ENCODE results near the gene TMEM232.

TMEM232 gene

DNA sequence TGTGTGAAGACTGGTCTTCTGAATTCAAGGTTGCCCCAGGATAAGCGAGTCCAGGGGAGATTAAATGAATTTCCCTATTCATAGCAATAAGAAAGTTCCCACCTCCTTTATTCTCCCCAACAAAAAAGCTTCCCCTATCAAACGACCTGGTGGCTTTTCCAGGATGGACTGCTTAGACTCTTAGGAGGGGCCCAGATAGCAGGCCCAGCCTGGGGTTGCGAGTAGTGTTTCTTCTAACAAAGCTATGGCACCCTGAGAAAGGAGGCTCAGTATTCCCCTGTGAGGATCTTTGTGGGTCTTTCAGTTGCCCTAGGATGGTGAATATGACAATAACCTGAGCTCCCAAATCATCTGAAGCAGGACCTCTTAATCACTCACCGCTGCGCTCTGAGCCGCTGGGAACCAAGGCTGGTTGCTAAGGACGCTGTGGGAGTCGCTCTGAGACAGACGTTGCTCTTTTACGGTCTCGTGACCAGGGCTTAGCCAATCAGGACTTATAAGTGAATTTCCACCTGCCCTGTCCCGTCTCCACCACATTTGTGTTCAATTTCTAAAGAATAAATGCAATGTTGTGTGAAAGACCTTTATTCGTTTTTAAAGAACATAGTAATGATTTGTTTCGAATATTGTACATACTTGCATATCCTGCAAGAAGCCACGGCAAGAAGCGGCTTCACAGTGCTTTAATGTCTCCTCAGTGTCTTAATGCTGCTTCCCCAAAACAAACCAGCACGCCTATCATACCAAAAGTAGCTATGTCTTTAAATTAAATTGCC lies at the start of gene TMEM232:
TMEM232 (minus strand) TSS at position 423 of the 776 bp plus-strand sequence. CDS start 59,319 bp downstream, outside the sequence.
- peak; percentile 43 for DNase-seq (ENCODE audit: insufficient read length, low spot score)
- no peak for TF ChIP-seq POLR2A (IDR thresholded peaks at IDR 0.05; ENCODE audit: low read depth, low read length)
- peak; percentile 84 for FAIRE-seq

DNA sequence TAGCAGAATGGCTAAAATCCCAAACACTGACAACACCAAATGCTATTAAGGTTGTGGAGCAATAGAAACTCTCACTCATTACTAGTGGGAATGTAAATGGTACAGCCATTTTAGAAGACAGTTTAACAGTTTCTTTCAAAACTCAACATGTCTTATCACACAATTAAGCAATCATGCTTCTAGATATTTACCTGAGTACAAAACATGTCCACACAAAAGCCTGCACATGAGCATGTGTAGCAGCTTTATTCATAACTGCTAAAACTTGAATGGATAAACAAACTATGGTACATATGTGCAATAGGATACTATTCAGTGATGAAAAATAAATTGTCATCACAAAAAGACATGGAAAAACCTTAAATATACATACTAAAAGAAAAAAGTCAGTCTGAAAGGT lies 43.8 kb upstream of the TMEM232 start:
- no peak for DNase-seq (ENCODE audit: insufficient read length, low spot score)
- FAIRE-seq, result no peak
- TF ChIP-seq POLR2A (IDR thresholded peaks at IDR 0.05; ENCODE audit: low read depth, low read length), result no peak

DNA sequence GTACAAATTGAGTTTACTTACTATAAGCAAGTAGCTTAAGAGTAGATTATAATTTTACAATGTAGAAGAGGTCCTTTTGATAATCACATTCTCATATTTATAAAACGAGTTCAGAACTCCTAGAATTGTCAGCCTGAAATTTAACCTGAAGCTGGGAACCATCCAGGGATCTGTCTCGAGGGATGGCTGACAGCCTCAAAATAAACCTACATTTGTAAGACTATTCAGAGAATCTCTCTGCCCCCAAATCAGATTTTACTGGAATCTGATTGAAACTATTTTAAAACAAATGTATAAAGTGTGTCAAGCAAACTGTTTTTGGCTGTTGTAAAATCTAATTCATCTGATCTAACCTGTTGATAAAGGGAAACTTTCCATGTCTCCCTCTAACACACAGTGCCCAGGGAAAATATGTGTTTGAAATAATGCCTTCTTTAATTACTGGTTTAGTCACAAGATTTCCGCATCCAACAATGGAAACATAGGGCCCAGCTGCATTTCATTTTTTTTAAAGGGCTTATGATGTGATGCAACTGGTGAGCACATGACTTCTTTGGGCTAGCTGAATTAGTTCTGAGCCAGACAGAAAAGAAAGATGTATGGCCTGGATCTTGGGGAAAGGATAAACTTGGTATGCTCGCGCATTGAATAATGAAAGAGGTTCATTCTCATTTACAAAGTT lies 42.7 kb upstream of the TMEM232 start:
- FAIRE-seq (no peak), DNase-seq (ENCODE audit: insufficient read length, low spot score) (no peak)
- TF ChIP-seq POLR2A (IDR thresholded peaks at IDR 0.05; ENCODE audit: low read depth, low read length), result no peak

DNA sequence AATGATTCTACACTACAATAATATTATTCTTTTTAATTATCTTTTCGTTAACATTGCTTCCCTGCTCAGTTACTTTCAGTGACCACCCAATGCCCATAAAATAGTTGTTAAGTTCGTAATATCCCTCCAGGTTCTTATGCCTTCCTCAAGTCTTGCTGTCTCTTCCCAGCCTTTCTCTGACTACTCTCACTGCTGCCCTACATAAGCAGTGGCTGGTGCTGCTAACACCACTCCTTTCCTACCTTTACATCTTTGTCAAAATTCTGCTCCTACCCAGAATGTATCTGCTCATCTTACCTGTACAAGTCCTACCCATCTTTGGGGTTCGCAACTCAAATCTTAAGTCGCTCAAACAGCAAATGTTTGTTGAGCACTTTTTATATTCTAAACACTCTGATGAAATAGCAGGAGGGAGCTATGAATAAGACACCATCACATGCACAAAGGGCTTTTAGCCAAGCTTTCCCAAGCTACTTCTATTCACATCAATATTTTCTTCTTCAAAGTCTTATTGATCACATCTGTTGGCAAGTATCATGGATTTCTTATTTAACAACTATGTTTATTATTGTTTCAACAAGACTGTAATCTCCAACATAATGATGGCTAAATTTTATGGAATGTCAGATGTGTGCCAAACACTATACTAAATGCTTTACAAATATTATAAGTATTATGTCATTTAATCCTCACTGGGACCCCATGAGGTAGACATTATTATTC lies 41.8 kb upstream of the TMEM232 start:
- DNase-seq (ENCODE audit: insufficient read length, low spot score) (no peak), FAIRE-seq (no peak)
- TF ChIP-seq POLR2A (IDR thresholded peaks at IDR 0.05; ENCODE audit: low read depth, low read length), result no peak

DNA sequence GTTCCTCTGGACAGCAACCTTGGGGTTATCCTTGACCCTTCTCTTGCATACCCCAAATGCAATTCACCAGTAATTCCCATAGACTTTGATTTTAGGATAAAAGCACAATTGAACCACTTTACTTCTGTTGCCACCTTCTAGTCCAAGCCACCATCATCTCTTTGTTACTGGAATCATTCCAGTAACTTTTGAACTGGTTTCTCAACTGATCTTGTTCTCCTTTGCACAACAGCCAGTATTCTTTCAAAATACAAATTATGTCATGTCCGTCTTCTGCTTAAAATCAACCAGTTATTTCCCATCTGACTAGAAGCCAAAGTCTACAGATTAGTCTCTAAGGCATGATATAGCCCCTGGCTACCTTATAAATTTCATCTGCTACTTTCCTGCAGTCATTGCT lies 33.7 kb upstream of the TMEM232 start:
- FAIRE-seq, result no peak
- no peak for DNase-seq (ENCODE audit: insufficient read length, low spot score)
- TF ChIP-seq POLR2A (IDR thresholded peaks at IDR 0.05; ENCODE audit: low read depth, low read length), result no peak

DNA sequence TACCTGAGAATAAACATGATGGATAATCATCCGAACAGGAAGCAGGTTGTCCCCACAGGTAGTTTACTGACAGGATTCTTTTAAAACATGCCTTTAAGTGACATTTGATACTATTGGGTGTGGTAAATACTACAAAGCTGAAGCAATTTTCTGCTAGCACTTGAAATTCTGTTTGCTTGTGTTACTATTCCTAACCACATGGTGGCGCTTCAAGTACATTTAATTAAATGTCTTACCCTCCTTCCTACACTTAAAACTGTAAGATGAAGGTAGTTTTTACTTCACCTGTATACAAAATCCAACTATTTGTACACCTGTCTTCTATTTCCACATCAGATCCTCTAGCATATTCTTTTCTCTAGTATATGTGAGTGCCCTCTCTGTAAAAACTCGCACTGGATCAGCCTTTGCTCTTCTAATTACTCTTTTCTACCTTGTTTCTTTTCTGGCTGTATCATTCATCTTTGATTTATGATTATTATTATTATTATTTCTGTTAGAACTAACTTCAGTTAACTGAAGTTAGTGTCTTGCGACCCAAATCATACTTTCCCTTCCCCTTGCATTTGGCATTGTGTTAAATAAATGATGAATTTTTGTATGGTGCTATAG lies 30.8 kb upstream of the TMEM232 start:
- FAIRE-seq, result peak; percentile 50
- no peak for DNase-seq (ENCODE audit: insufficient read length, low spot score)
- no peak for TF ChIP-seq POLR2A (IDR thresholded peaks at IDR 0.05; ENCODE audit: low read depth, low read length)

DNA sequence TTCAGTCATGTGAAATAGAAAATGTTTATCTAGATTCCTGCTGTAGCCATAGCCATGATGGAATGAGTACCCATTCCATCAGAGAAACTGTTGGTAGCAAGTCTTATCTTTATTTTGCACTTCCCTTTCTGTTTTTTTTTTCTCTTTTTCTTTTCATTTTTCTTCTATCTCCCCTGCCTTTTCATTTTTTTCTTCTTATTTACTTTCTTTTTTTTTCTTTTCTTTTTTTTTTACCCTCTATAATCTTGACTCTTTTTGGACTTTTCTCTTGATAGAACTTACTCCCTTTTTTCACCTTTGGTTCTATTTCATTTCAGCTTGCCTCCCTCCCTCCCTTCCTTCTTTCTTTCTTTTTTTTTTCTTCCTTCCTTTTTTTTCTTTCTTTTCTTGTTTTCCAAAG lies 27.7 kb upstream of the TMEM232 start:
- DNase-seq (ENCODE audit: insufficient read length, low spot score), result no peak
- no peak for FAIRE-seq
- TF ChIP-seq POLR2A (IDR thresholded peaks at IDR 0.05; ENCODE audit: low read depth, low read length), result no peak

DNA sequence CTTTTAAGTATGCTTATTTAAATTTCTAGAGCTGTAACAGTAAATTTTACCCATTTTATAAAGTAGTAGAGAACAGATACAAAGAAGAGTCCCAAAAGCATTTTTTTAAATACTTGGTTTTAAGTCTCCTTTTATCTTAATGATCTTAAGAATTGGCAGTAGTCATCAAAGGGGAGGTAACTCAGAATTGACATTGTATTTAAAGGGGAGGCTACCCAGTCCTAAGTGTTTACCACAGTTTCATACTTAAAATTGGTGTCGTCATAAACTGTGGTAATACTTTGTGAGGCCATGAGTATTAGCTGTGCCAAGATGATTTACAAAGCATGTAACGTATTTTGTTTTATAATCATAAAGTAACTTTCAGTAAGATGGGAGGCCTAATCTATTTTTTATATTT lies 27.1 kb upstream of the TMEM232 start:
- DNase-seq (ENCODE audit: insufficient read length, low spot score), result no peak
- no peak for TF ChIP-seq POLR2A (IDR thresholded peaks at IDR 0.05; ENCODE audit: low read depth, low read length)
- FAIRE-seq, result no peak

DNA sequence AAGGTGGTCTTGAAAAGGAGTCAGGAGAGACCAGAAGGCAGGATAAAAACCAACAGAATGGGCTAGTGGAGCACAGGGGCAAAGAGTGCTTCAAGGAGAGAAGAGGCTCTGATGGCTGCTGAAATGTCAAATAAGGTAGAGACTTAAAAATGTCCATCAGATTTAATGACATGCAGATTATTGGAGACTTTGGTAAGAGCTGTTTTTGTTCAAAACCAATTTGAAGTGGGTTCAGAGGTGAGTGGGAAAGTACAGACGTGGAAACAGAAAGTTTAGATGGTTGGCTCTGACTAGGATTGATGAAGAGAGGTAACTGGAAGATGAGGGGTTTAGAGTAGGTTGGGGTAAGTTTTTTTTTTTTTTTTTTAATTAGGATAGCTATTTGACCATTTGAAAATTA lies 26.5 kb upstream of the TMEM232 start:
- DNase-seq (ENCODE audit: insufficient read length, low spot score), result no peak
- no peak for FAIRE-seq
- no peak for TF ChIP-seq POLR2A (IDR thresholded peaks at IDR 0.05; ENCODE audit: low read depth, low read length)

DNA sequence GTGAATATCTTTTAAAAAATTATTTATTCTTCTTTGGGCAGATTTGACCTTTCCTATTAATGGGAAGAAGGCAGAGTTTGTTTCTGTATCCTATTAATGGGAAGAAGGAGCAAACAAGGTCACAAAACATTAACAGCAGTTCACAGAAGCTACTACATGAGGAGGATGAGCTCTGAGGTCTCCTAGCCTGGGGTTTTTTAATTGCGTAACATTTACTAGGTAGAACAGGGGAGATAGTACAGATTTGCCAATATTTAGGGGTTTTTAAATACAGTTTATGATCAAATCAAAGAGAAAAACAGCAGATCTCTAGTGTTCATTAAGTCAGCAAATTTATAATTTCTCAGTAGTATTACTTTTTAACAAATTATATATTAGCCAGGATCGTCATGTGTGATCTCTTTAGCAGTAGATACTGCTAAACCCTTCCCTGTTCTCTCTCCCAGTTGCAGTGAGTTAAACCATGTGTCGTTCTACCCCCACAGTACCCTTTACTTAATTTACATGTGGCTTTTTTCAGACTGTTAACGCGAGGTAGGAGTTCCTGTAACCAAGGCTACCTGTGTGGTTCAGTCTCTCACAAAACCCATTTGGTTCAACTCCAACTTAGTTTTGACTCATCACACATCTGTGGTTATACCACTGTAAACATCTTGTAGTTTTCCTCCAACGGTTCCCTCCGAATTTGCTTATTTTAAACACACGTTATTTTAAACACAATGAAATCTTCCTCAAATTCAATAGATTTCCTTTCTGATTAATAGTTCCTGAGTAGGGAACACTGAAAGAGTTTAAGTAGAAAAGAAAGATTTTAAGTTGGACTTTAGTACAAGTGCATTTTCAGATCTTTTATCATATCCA lies 25.7 kb upstream of the TMEM232 start:
- DNase-seq (ENCODE audit: insufficient read length, low spot score), result no peak
- FAIRE-seq, result no peak
- TF ChIP-seq POLR2A (IDR thresholded peaks at IDR 0.05; ENCODE audit: low read depth, low read length), result no peak

DNA sequence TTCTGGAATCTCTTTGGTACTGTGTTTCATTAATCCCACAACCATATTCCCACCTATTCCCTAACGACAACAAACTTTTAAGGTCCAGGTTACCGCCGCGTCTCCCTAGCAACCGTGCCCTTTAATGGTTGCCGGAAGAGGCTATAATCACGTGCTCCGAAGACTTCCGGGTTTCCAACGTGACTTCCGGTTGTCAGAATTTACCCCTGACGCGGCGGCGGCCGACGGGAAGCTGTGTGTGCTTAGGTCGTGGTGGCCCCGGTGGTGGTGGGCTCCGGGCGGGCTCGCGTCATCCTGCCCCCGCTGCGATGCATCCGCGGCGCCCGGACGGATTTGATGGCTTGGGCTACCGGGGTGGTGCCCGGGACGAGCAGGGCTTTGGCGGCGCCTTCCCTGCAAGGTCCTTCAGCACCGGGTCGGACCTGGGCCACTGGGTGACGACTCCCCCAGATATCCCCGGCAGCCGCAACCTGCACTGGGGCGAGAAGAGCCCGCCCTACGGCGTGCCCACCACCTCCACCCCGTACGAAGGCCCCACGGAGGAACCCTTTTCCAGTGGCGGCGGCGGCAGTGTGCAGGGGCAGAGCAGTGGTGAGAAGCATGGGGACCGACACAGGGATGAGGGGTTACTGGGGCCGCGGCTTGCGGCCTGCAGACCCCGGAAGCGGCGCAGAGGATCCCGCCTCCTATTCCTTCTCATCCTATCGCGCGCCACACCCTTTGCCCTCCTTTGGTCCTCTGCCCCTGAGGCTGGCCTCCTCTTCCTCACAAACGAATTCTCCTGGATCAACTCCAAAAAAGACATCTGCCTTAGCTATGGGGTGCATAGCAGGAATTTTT lies 12.6 kb upstream of the TMEM232 start, which contains the start of gene SLC25A46:
SLC25A46 (plus strand) TSS at position 196 of the 840 bp plus-strand sequence; CDS start at position 309, 113 bp downstream.
- peak; percentile 47 for DNase-seq (ENCODE audit: insufficient read length, low spot score)
- FAIRE-seq, result peak; percentile 93
- peak; percentile 83 for TF ChIP-seq POLR2A (IDR thresholded peaks at IDR 0.05; ENCODE audit: low read depth, low read length)

DNA sequence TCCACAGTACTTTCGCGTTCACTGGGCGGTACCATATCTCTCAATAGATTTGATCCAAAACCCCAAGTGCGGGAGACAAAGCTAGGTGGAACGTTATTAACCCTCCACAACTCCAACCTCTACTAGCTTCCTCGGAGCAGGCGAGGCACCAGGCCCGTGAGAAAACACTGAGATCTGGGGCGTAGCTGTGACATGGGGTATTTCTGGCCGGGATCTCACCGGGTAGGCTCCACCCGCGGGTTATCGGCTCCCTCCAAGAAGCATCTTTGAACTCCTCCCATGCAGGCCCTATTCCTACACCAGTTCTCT lies 12.0 kb upstream of the TMEM232 start:
- FAIRE-seq (peak; percentile 15), DNase-seq (ENCODE audit: insufficient read length, low spot score) (peak; percentile 25)
- TF ChIP-seq POLR2A (IDR thresholded peaks at IDR 0.05; ENCODE audit: low read depth, low read length), result no peak
